Measurements from ENCODE around the gene MTUS2. TPM values are rescaled to one million over a fixed set of nuclear protein-coding genes. Genes with fewer than 3 reads are reported as not detected.

Gene MTUS2
- total RNA-seq, 1 experiment from 2014 or later: 0.35 TPM

DNA sequence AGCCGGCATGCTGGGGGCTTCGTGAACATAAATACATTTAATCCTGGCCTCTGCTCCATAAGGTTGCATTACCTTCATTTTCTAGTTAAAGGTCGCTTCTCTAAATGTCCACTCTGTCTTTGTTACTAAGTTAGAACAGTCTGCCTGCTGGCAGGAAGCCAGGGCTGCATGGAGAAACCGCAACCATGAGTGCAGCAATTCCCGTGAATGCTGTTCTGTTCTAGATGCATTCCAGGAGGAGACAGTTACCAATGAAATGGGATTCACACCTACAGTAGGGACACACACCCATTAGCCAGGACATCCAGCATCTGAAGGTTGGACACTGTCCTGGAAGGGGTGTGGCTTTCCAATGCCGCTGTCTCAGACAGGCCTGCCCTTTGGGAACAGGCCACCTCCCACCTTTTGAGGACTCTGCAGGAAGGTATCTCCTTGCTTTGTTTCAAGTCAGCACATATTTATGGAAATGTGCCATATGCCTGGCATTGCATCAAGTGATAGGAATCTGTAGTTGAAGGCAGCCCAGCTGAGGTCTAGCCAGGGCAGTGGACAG, 645.7 kb downstream of the MTUS2 start:
- H2BK12ac ChIP-seq (ENCODE audit: insufficient read length, low read depth, low read length): no peak overlapping the region
- H3K14ac ChIP-seq (ENCODE audit: insufficient read depth, low read length): no peak overlapping the region
- H2BK5ac ChIP-seq (ENCODE audit: insufficient read length, low read length): no peak overlapping the region
- no peaks in the 10 kb centered on the region for H3K9me3 ChIP-seq (ENCODE audit: control insufficient read depth, low read depth, low read length)
- no CpG with 5 or more reads among the region's 6 CpGs for WGBS (ENCODE audit: extremely low coverage, insufficient read length, low lambda C conversion rate)
- no peaks in the 10 kb centered on the region for H3K4me1 ChIP-seq (ENCODE audit: insufficient read depth, low read length)
- peaks cover 0 to 9% of the 10 kb centered on the region in 2 experiments; a peak in 2 of 4 replicates for H3K4me1 Mint-ChIP-seq
- no peaks in the 10 kb centered on the region for H3K23me2 ChIP-seq (ENCODE audit: insufficient read length, low read depth, low read length, poor library complexity, severe bottlenecking)
- H2BK120ac ChIP-seq (ENCODE audit: low read depth, low read length, poor library complexity, severe bottlenecking): no peak overlapping the region
- no peak overlapping the region for H4K8ac ChIP-seq (replicated peaks; ENCODE audit: insufficient read length, low read depth, low read length)
- no peak overlapping the region for H2BK20ac ChIP-seq (ENCODE audit: low read depth, low read length, poor library complexity, severe bottlenecking)
- no peak overlapping the region for H3K23ac ChIP-seq (ENCODE audit: insufficient read length, low read depth, low read length)
- H3K79me2 ChIP-seq (ENCODE audit: insufficient read depth, low read length): no peaks in the 10 kb centered on the region
- H2AFZ ChIP-seq (ENCODE audit: low read length): no peak overlapping the region
- H3T11ph ChIP-seq (ENCODE audit: low read length): no peak overlapping the region
- no peak overlapping the region for H2AK5ac ChIP-seq (ENCODE audit: insufficient read length, low read length)
- no peak overlapping the region for H3K27ac ChIP-seq (ENCODE audit: insufficient read length, low read depth, low read length)
- H3K18ac ChIP-seq (ENCODE audit: insufficient read length, low read depth, low read length): no peak overlapping the region
- no peak overlapping the region for H3K4ac ChIP-seq (ENCODE audit: low read depth, low read length)
- no peak overlapping the region for H3K27ac Mint-ChIP-seq
- H3K36me3 Mint-ChIP-seq (ENCODE audit: insufficient read depth in 1 of 3, low read depth in 3 of 3): no peaks in the 10 kb centered on the region; a peak in 1 of 7 replicates
- no peak overlapping the region for H3K9ac ChIP-seq (ENCODE audit: extremely low read depth, insufficient read length, low read length)
- H3K4me2 ChIP-seq (ENCODE audit: insufficient read depth, insufficient read length, low read length): no peak overlapping the region
- H2BK15ac ChIP-seq (ENCODE audit: low read depth, low read length): no peak overlapping the region
- H3K4me3 Mint-ChIP-seq: no peak overlapping the region
- no peak for DNase-seq
- no peaks in the 10 kb centered on the region for H4K20me1 ChIP-seq (ENCODE audit: control insufficient read depth, insufficient read depth, insufficient read length)
- no peaks in the 10 kb centered on the region for H3K79me1 ChIP-seq (ENCODE audit: insufficient read depth, low read depth, low read length, poor library complexity, severe bottlenecking)
- no peaks in the 10 kb centered on the region for H3K27me3 Mint-ChIP-seq (ENCODE audit: low read depth)
- no peak overlapping the region for H3K56ac ChIP-seq (ENCODE audit: insufficient read length, low read depth, low read length)
- H3K27me3 ChIP-seq (ENCODE audit: insufficient read depth, low read length): no peaks in the 10 kb centered on the region
- H4K91ac ChIP-seq (ENCODE audit: insufficient read length, low read depth, low read length): no peak overlapping the region
- H3K9me3 Mint-ChIP-seq: no peaks in the 10 kb centered on the region
- H4K5ac ChIP-seq (ENCODE audit: insufficient read length, low read depth, low read length): no peak overlapping the region
- TF ChIP-seq, protein P1, sequence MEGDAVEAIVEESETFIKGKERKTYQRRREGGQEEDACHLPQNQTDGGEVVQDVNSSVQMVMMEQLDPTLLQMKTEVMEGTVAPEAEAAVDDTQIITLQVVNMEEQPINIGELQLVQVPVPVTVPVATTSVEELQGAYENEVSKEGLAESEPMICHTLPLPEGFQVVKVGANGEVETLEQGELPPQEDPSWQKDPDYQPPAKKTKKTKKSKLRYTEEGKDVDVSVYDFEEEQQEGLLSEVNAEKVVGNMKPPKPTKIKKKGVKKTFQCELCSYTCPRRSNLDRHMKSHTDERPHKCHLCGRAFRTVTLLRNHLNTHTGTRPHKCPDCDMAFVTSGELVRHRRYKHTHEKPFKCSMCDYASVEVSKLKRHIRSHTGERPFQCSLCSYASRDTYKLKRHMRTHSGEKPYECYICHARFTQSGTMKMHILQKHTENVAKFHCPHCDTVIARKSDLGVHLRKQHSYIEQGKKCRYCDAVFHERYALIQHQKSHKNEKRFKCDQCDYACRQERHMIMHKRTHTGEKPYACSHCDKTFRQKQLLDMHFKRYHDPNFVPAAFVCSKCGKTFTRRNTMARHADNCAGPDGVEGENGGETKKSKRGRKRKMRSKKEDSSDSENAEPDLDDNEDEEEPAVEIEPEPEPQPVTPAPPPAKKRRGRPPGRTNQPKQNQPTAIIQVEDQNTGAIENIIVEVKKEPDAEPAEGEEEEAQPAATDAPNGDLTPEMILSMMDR (conservative IDR thresholded peaks at IDR 0.05): no peak

Data from H9 (cell line).